SH-SY5Y (cell line): ENCODE measurements around the gene SEMA4D.
A peak's percentile ranks its signal among the peaks of the same experiment; 100 is the strongest.

Experiments
- GATA2 ChIP-seq: IDR thresholded peaks from 2 replicates; pipeline ENCODE4 v1.6.1; 2011; ENCODE audit warnings: mild to moderate bottlenecking, low read depth, low read length
- GATA3 ChIP-seq: IDR thresholded peaks from 2 replicates; pipeline ENCODE4 v1.6.1; 2011; ENCODE audit warnings: low read depth, mild to moderate bottlenecking, low read length, moderate library complexity

Gene SEMA4D

GRCh38 chr9:89325733-89326132 lies 172.2 kb downstream of the SEMA4D start:
- TF ChIP-seq GATA3 (no peak), GATA2 (no peak)

- TF ChIP-seq GATA3 (no peak), GATA2 (no peak)
These were observed 174.5 kb downstream of the SEMA4D start for GRCh38 chr9:89323390-89323789.

GRCh38 chr9:89319015-89319905 lies 178.7 kb downstream of the SEMA4D start:
- TF ChIP-seq GATA3 (no peak), GATA2 (no peak)

GRCh38 chr9:89318123-89319014 lies 179.5 kb downstream of the SEMA4D start, which contains the start of gene SECISBP2:
SECISBP2 (plus strand) TSS chr9:89318500; CDS start chr9:89318577, 77 bp downstream.
- TF ChIP-seq GATA2, result no peak
- TF ChIP-seq GATA3, result no peak

GRCh38 chr9:89317282-89317681 lies 180.6 kb downstream of the SEMA4D start:
- no peak for TF ChIP-seq GATA2
- no peak for TF ChIP-seq GATA3

GRCh38 chr9:89315482-89315881 lies 182.4 kb downstream of the SEMA4D start:
- TF ChIP-seq GATA3 (no peak), GATA2 (no peak)

- TF ChIP-seq GATA3, result no peak
- no peak for TF ChIP-seq GATA2
These were observed 183.0 kb downstream of the SEMA4D start for GRCh38 chr9:89314955-89315354.

GRCh38 chr9:89313842-89314241 lies 184.1 kb downstream of the SEMA4D start:
- TF ChIP-seq GATA3 (no peak), GATA2 (no peak)

- TF ChIP-seq GATA2, result peak; percentile 66
- TF ChIP-seq GATA3, result no peak
These were observed 185.7 kb downstream of the SEMA4D start for GRCh38 chr9:89312222-89312571.

GRCh38 chr9:89311346-89312221 lies 186.3 kb downstream of the SEMA4D start:
- TF ChIP-seq GATA3, result no peak
- no peak for TF ChIP-seq GATA2
